ENCODE data around the gene SLC12A7. TPM values are rescaled to one million over a fixed set of nuclear protein-coding genes. Genes with fewer than 3 reads are reported as not detected.

SLC12A7 gene
- total RNA-seq, 2 donors from 2014 or later, result 28.5 to 42.3 TPM

- Histone ChIP-seq H3K36me3 (peaks cover 42% of the 10 kb centered on the region), H3K27me3 (no peaks in the 10 kb centered on the region), H3K9me3 (no peaks in the 10 kb centered on the region), H3K4me3 (no peak overlapping the region), H3K27ac (no peak overlapping the region), H3K4me1 (peaks cover 0 to 15% of the 10 kb centered on the region in 2 donors)
- no peak for TF ChIP-seq CTCF (IDR thresholded peaks at IDR 0.05)
- no peak for DNase-seq (ENCODE audit: low spot score)
Measured at GRCh38 chr5:1052641-1053390, 59.0 kb downstream of the SLC12A7 start.

- peaks cover 35% of the 10 kb centered on the region for H3K36me3 ChIP-seq
- H3K9me3 ChIP-seq, result no peaks in the 10 kb centered on the region
- DNase-seq (ENCODE audit: low spot score), result no peak
- no peak overlapping the region for H3K4me3 ChIP-seq
- H3K4me1 ChIP-seq, result peaks cover 0 to 15% of the 10 kb centered on the region in 2 donors
- no peak for TF ChIP-seq CTCF (IDR thresholded peaks at IDR 0.05)
- H3K27ac ChIP-seq, result no peak overlapping the region
- H3K27me3 ChIP-seq, result no peaks in the 10 kb centered on the region
Measured at GRCh38 chr5:1052076-1052475, 59.8 kb downstream of the SLC12A7 start.

- H3K4me3 ChIP-seq, result no peak overlapping the region
- peak overlapping the region in 1 of 2 donors; percentile 32 for H3K27ac ChIP-seq
- DNase-seq (ENCODE audit: low spot score), result no peak
- H3K27me3 ChIP-seq, result no peaks in the 10 kb centered on the region
- no peak for TF ChIP-seq CTCF (IDR thresholded peaks at IDR 0.05)
- peaks cover 27% of the 10 kb centered on the region for H3K36me3 ChIP-seq
- no peaks in the 10 kb centered on the region for H3K9me3 ChIP-seq
- H3K4me1 ChIP-seq, result peaks cover 0 to 15% of the 10 kb centered on the region in 2 donors
Measured at GRCh38 chr5:1051366-1051720, 60.5 kb downstream of the SLC12A7 start.

GRCh38 chr5:1050423-1051365, 61.2 kb downstream of the SLC12A7 start:
- Histone ChIP-seq H3K9me3 (no peaks in the 10 kb centered on the region), H3K27me3 (no peaks in the 10 kb centered on the region), H3K36me3 (peaks cover 21% of the 10 kb centered on the region), H3K4me1 (peaks cover 0 to 15% of the 10 kb centered on the region in 2 donors), H3K4me3 (no peak overlapping the region), H3K27ac (peak overlapping the region in 1 of 2 donors; percentile 22)
- DNase-seq (ENCODE audit: low spot score), result no peak
- TF ChIP-seq CTCF (IDR thresholded peaks at IDR 0.05), result no peak

GRCh38 chr5:1048861-1049838, 62.7 kb downstream of the SLC12A7 start:
- Histone ChIP-seq H3K27me3 (no peaks in the 10 kb centered on the region), H3K36me3 (peaks cover 21% of the 10 kb centered on the region), H3K4me1 (peaks cover 0 to 15% of the 10 kb centered on the region in 2 donors), H3K9me3 (no peaks in the 10 kb centered on the region), H3K4me3 (no peak overlapping the region), H3K27ac (no peak overlapping the region)
- TF ChIP-seq CTCF (IDR thresholded peaks at IDR 0.05), result no peak
- DNase-seq (ENCODE audit: low spot score), result no peak
